DMS53 (cell line): ENCODE data around the gene GDNF.

Experiments used
- DNase-seq: peaks from one replicate; lab custom pipeline; 2025; lab: John Stamatoyannopoulos, UW

Gene GDNF

GRCh38 chr5:37781409-37781808 lies 58.4 kb downstream of the GDNF start:
- DNase-seq: peak; percentile 26

GRCh38 chr5:37777432-37778130 lies 62.3 kb downstream of the GDNF start:
- no peak for DNase-seq

- no peak for DNase-seq
These were observed 63.0 kb downstream of the GDNF start for GRCh38 chr5:37776826-37777225.

- DNase-seq: peak; percentile 54
These were observed 64.8 kb downstream of the GDNF start for GRCh38 chr5:37774912-37775483.

- DNase-seq: no peak
These were observed 66.0 kb downstream of the GDNF start for GRCh38 chr5:37773809-37774208.

GRCh38 chr5:37772255-37772654 lies 67.6 kb downstream of the GDNF start:
- DNase-seq: no peak

GRCh38 chr5:37771731-37772130 lies 68.1 kb downstream of the GDNF start:
- no peak for DNase-seq

- no peak for DNase-seq
These were observed 68.6 kb downstream of the GDNF start for GRCh38 chr5:37771203-37771611.

GRCh38 chr5:37770786-37771185 lies 69.1 kb downstream of the GDNF start:
- DNase-seq: no peak

- no peak for DNase-seq
These were observed 70.0 kb downstream of the GDNF start for GRCh38 chr5:37769840-37770239.

- DNase-seq: no peak
These were observed 70.7 kb downstream of the GDNF start for GRCh38 chr5:37769108-37769507.

- DNase-seq: no peak
These were observed 71.5 kb downstream of the GDNF start for GRCh38 chr5:37768371-37768770.

GRCh38 chr5:37767961-37768360 lies 71.9 kb downstream of the GDNF start:
- no peak for DNase-seq

GRCh38 chr5:37767251-37767650 lies 72.6 kb downstream of the GDNF start:
- DNase-seq: no peak
